Natural killer cell treated with Interleukin-12 subunit alpha and Interleukin-12 subunit beta and Interleukin-15 and Interleukin-18, amount 100 ng/mL, for 72 hours (primary cell): ENCODE data around the gene LYAR. TPM values are rescaled to one million over a fixed set of nuclear protein-coding genes. Genes with fewer than 3 reads are reported as not detected.
"Not testable (repeated sequence)": the region's sequence is repeated elsewhere in the genome, so short reads cannot be mapped to it uniquely, and the experiment has no call there.

ENCODE experiments used
- ATAC-seq, 2 donors: fragments of 150-1000 bp; cut with Tn5 transposase in 1 of 2; sonication (Bioruptor Pico), chemical (Tn5 transposase) in 1 of 2; 2 replicates each; pipeline ENCODE4 v1.10.0; 2021
- DNase-seq: peaks from one replicate; pipeline ENCODE4 v3.0.0; 2022; ENCODE audit warnings: low spot score
- H3K27ac Mint-ChIP-seq, 2 donors: 1 replicate in 1 of 2; 2 replicates in 1 of 2; pipeline ENCODE4 v1.8.0; 2022; ENCODE audit warnings: mixed read lengths in 2 of 2, mild to moderate bottlenecking in 1 of 2, moderate library complexity in 1 of 2
- H3K27me3 Mint-ChIP-seq, 2 donors: 1 replicate in 1 of 2; 2 replicates in 1 of 2; pipeline ENCODE4 v1.8.0; 2022; ENCODE audit warnings: mixed read lengths in 2 of 2
- H3K36me3 Mint-ChIP-seq: one replicate; pipeline ENCODE4 v1.8.0; 2022; ENCODE audit warnings: mixed read lengths
- H3K4me1 Mint-ChIP-seq, 2 donors: 1 replicate in 1 of 2; 2 replicates in 1 of 2; pipeline ENCODE4 v1.8.0; 2022; ENCODE audit warnings: low read depth in 2 of 2, mixed read lengths in 2 of 2, mild to moderate bottlenecking in 1 of 2
- H3K4me3 Mint-ChIP-seq: one replicate; pipeline ENCODE4 v1.8.0; 2022; ENCODE audit warnings: mixed read lengths
- H3K9me3 Mint-ChIP-seq: 2 replicates; pipeline ENCODE4 v1.8.0; 2022; ENCODE audit warnings: mixed read lengths
- total RNA-seq, 2 donors: library from RNA; stranded (reverse); gene quantifications; one replicate each; pipeline ENCODE4 v1.2.3, GENCODE V29; 2022

LYAR gene
- total RNA-seq, 2 donors from 2014 or later, result 39.1 to 59.7 TPM

DNA sequence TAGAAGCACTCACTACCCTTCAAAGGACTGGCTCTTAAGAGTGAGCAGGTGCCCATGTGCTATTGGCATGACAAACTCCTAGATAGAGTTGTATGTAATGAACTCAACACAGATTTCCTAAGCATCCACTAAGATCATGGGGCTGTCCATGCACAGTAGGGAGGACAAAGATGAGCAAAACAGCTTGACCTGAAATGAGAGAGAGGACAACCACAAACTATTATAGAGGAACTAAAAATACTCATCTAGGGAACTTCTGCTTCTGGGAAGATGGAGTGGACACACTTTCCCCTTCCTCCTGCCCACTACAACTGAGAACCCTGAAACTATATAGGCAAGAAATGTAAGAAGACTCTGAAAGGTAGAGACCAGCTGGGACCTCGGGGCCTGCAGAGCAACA, 21.2 kb downstream of the LYAR start:
- DNase-seq, result no peak
- peaks cover 11% of the 10 kb centered on the region for H3K36me3 Mint-ChIP-seq
- ATAC-seq, result peak in 1 of 2 donors; percentile 19
- no peaks in the 10 kb centered on the region for H3K9me3 Mint-ChIP-seq
- peaks cover 50 to 54% of the 10 kb centered on the region in 2 donors for H3K4me1 Mint-ChIP-seq
- H3K27me3 Mint-ChIP-seq, result no peaks in the 10 kb centered on the region
- H3K27ac Mint-ChIP-seq, result peak overlapping the region; percentile 92 to 95
- peak overlapping the region; percentile 85 for H3K4me3 Mint-ChIP-seq

DNA sequence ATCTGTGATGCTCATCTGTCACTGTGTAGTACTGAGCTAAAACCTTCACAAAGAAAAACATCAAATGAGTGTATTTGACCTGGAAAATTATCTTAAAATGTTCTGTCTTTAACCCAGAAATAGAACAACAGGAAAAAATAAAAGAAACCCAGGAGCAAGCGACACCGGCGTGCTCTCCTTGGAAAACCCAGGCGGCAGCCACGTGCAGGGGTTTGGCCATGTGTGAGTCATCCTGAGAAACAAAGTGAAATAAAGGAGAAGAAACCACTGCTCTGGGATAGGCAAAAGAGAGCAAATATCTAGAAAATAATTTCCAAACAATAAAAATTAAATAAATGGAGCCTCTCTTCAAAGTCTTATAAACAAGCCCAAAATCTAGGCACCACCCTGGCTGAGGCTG, 22.0 kb downstream of the LYAR start:
- Mint-ChIP-seq H3K4me3 (peak overlapping the region; percentile 50), H3K27me3 (no peaks in the 10 kb centered on the region), H3K9me3 (no peaks in the 10 kb centered on the region), H3K4me1 (peaks cover 50 to 51% of the 10 kb centered on the region in 2 donors), H3K36me3 (peaks cover 11% of the 10 kb centered on the region), H3K27ac (peak overlapping the region; percentile 86 to 95)
- no peak for DNase-seq
- ATAC-seq, result no peak

DNA sequence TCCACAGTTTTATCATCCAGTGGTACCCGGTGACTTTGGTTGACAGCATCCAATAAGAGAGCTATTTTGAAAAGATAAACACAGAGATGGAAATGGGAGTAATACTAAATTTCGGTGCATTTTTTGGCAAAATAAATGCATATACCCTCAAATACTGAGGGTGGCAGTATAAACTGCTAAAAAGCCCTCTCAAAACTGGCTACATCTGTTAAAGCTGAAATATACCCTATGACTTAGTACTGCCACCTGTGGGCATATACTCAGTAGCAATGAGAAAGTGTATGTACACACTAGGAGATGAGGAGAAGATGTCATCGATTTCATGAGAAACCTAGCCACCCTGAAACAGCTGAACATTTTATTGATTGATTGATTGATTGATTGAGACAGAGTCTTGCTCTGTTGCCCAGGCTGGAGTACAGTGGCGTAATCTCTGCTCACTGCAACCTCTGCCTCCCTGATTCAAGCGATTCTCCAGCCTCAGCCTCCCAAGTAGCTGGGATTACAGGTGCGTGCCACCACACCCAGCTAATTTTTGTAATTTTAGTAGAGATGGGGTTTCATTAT, 29.7 kb downstream of the LYAR start:
- no peak for DNase-seq
- Mint-ChIP-seq H3K9me3 (no peaks in the 10 kb centered on the region), H3K27me3 (no peaks in the 10 kb centered on the region), H3K4me1 (peaks cover 6 to 14% of the 10 kb centered on the region in 2 donors), H3K4me3 (no peak overlapping the region), H3K27ac (peak overlapping the region in 1 of 2 donors; percentile 76), H3K36me3 (no peaks in the 10 kb centered on the region)
- peak; percentile 65 to 76 for ATAC-seq

DNA sequence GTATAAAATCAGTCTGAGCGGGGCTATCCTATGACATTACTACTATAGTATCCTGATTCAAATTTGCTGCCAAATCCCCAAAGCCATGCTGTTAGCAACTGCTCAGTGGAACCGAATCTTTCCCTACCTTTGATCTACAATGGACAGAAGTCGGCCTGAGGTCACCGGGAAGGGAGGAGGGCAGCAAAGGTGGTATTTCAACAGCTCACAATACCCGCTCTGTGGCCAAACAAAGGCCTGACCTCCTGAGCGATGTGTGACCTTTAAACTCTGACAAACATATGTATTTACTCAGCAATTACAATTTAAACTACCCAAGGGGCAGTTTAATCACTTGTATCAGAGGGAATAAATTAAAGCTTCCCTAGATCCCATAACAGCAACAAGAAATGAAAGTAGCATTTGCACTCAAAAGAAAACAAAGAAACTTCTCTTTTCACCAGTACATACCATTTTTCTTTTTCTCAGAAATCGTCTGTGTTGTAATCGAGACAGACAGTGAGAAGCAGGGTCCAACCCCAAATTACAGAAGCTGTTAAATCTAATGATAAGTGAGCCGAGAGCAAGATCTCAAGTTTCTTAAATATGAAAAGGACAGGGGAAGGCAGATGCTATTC, 30.4 kb downstream of the LYAR start:
- no peak for ATAC-seq
- no peaks in the 10 kb centered on the region for H3K27me3 Mint-ChIP-seq
- H3K4me3 Mint-ChIP-seq, result no peak overlapping the region
- H3K36me3 Mint-ChIP-seq, result no peaks in the 10 kb centered on the region
- DNase-seq, result no peak
- peak overlapping the region in 1 of 2 donors; percentile 76 for H3K27ac Mint-ChIP-seq
- peaks cover 6 to 12% of the 10 kb centered on the region in 2 donors for H3K4me1 Mint-ChIP-seq
- no peaks in the 10 kb centered on the region for H3K9me3 Mint-ChIP-seq

DNA sequence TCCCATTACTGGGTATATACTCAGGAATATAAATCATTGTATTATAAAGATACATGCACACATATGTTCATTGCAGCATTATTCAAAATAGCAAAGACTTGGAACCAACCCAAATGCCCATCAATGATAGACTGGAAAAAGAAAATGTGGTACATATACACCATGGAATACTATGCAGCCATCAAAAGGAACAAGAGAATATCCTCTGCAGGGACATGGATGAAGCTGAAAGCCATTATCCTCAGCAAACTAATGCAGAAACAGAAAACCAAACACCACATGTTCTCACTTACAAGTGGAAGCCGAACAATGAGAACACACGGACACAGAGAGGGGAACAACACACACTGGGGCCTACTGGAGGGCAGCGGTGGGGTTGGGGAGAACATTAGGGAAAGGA, 32.2 kb downstream of the LYAR start:
- DNase-seq, H3K4me3 Mint-ChIP-seq, H3K36me3 Mint-ChIP-seq, H3K27me3 Mint-ChIP-seq, H3K27ac Mint-ChIP-seq, ATAC-seq, H3K9me3 Mint-ChIP-seq: not testable (repeated sequence)
- peaks cover 6 to 11% of the 10 kb centered on the region in 2 donors for H3K4me1 Mint-ChIP-seq

DNA sequence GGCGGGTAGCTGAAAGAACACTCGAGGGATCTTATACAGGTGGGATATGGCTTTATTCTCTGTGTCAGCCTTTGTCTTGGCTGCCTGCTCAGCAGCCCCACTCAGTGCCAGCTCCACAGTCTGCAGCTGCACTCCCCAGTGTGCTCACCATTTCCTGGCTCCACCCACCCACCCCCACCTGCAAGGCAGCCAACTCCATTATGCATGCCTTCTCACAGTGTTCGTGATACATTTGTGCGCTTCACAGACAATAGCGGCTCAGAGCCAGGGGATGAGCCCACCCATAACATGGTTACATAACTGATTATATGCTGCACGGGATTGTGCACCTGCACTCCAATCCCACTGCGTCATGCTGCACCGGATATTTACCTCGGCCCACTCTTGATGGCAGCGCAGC, 33.2 kb downstream of the LYAR start:
- DNase-seq, result no peak
- Mint-ChIP-seq H3K4me1 (peaks cover 6 to 8% of the 10 kb centered on the region in 2 donors), H3K36me3 (no peaks in the 10 kb centered on the region), H3K4me3 (no peak overlapping the region), H3K9me3 (no peaks in the 10 kb centered on the region), H3K27me3 (no peaks in the 10 kb centered on the region), H3K27ac (no peak overlapping the region)
- ATAC-seq, result no peak

DNA sequence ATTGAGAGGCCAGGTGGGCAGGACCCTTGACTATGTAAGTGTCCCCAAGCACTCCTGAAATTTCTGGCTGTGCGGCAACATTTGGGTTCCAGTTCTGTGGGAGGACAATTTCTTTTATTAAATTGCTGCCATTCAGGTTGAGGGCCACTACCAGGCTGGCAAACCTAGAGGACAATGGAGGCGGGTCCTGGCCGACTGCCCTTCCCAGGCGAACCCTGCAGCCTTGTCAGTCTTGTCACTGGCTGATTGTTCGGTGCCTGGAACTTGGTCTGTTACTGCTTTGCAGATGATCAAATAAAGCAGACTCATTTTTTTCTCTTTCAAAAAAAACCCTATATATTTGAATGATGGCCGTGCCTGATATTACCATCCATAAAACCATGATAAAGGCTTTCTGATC, 35.3 kb downstream of the LYAR start:
- Mint-ChIP-seq H3K9me3 (no peaks in the 10 kb centered on the region), H3K4me3 (no peak overlapping the region), H3K27me3 (no peaks in the 10 kb centered on the region), H3K36me3 (no peaks in the 10 kb centered on the region), H3K4me1 (peaks cover under 1 to 1% of the 10 kb centered on the region in 2 donors), H3K27ac (no peak overlapping the region)
- ATAC-seq (no peak), DNase-seq (no peak)

DNA sequence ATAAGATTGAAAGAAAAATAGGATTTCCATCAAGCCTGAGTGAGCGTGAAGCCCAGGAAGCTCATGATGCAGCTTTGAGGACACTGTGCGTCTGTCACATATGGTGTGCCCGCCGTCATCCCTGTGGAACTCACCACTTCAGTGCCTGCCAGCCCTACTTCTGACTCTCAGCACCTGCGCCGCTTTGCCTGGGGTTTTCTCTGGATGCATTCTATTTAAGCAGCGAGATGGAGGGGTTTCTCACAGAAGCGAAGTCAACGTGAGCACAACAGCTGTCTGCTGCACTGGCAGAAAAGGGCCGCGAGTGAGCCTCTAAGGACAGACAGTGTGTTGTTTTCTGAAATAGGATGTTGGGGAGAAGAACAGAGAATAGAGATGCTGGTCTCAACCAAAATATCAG, 35.8 kb downstream of the LYAR start:
- H3K9me3 Mint-ChIP-seq, result no peaks in the 10 kb centered on the region
- no peak overlapping the region for H3K27ac Mint-ChIP-seq
- H3K27me3 Mint-ChIP-seq, result no peaks in the 10 kb centered on the region

DNA sequence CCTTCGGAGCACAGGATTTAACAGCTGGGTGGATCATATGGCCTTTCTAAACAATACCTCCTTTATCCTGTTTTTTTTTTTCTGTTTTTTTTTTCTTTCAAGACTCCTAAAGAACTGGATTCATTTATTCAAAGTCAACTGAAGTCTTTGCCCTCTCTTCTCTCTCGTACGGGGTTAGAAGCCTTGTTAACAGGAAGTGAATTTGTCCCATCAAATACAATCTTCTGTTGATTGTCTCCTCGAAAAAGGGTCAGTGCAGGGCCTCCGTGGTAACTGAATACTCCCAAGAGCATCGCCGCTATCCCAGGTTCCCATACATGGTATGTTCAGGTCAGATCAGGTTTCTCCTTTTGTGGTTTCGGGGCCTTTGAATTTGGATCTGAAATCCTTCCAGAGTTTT, 40.1 kb downstream of the LYAR start:
- H3K27ac Mint-ChIP-seq, result no peak overlapping the region
- H3K36me3 Mint-ChIP-seq, result peaks cover 13% of the 10 kb centered on the region
- no peaks in the 10 kb centered on the region for H3K27me3 Mint-ChIP-seq
- H3K9me3 Mint-ChIP-seq, result no peaks in the 10 kb centered on the region
- ATAC-seq (no peak), DNase-seq (no peak)
- H3K4me1 Mint-ChIP-seq, result peaks cover 21 to 31% of the 10 kb centered on the region in 2 donors
- H3K4me3 Mint-ChIP-seq, result peak overlapping the region; percentile 15

More for the DNA sequence above, 35.8 kb downstream of the LYAR start:
- Mint-ChIP-seq H3K4me1 (peaks cover under 1 to 1% of the 10 kb centered on the region in 2 donors), H3K36me3 (no peaks in the 10 kb centered on the region), H3K4me3 (no peak overlapping the region)
- DNase-seq, result no peak
- ATAC-seq, result no peak

DNA sequence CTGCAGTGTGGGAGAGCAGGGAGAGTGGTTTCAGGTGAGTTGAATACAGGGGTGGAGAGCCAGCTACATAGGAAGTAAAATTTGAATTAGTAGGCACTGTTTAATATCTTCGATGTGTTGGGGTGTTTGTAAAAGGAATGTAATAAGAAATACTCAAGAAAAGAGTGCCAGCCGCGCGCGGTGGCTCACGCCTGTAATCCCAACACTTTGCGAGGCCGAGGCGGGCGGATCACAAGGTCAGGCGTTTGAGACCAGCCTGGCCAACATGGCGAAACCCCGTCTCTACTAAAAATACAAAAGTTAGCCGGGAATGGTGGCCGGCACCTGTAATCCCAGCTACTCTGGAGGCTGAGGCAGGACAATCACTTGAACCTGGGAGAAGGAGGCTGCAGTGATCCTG, 40.6 kb downstream of the LYAR start:
- not testable (repeated sequence) for DNase-seq, ATAC-seq, H3K27me3 Mint-ChIP-seq, H3K9me3 Mint-ChIP-seq
- Mint-ChIP-seq H3K36me3 (peaks cover 14% of the 10 kb centered on the region), H3K4me3 (peak overlapping the region; percentile 96), H3K4me1 (peaks cover 22 to 31% of the 10 kb centered on the region in 2 donors), H3K27ac (peak overlapping the region; percentile 98 to 99)

DNA sequence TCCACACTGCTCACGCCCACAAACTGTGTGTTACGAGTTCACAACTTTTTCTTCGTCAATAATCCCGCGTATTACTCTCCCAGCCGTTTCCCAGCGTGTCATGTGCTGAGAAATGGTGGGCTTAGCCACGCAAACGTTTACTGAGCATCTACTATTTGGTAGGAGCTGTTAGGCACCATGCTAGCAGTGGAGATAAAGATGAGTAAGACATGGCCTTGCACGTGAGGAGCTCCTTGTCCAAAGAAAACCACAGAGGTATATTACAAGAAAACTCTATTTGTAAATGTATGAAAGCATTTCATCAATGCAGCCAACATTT, 41.1 kb downstream of the LYAR start:
- Mint-ChIP-seq H3K4me1 (peaks cover 22 to 31% of the 10 kb centered on the region in 2 donors), H3K4me3 (peak overlapping the region; percentile 96), H3K9me3 (no peaks in the 10 kb centered on the region), H3K27ac (peak overlapping the region; percentile 98 to 99), H3K36me3 (peaks cover 16% of the 10 kb centered on the region), H3K27me3 (no peaks in the 10 kb centered on the region)
- DNase-seq, result no peak
- ATAC-seq, result no peak

DNA sequence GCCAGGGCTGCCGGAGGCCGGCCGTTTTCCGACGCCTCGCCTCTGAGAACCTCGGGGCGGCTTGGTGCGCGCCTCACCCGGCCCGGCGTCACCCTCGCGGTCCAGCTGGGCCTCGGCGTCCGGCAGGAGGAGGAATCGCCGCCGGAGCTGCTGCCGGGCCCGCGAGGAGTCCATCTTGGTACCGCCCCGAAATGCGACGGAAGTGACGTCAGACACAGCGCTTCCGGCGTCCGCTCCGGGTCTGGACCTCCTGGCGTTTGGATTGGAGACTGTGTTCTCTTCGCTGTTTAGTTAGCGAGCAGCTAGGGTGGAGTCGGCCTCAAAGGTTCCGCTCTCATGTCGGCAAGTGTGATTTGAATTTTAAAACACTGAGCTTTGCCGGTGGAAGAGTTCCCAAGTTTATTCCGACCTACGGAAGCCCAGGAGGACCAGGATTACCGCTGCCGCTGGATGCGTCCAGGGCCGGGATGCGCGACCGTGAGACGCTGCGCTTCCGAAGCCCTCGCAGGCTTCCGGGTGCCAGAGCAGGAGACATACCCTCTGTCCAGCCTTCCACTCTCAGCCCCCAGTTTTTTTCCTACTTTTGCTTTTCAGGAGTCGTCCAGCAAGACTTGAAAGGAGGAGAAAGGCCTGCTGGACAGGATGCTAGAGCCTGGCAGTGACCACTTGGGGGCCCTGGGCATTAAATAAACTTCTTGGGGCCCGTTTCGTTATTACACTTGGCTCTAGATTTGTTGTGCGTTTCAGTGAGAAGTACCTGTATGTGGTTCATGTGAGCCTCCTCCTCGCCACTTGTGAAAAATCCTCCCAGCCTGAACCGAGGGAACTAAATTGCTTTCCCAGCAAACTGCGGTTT, 41.7 kb downstream of the LYAR start, which contains the start of gene TMEM128:
TSS of gene TMEM128 (minus strand) at position 195 of the 856 bp plus-strand sequence. CDS start at position 174, 21 bp downstream.
- Mint-ChIP-seq H3K4me3 (peak within 1 kb of the TSS; percentile 96), H3K4me1 (peaks cover 26 to 31% of the 10 kb centered on the region in 2 donors), H3K27ac (peak within 1 kb of the TSS; percentile 98 to 99), H3K27me3 (no peaks in the 10 kb centered on the region), H3K9me3 (no peaks in the 10 kb centered on the region), H3K36me3 (peaks cover 22% of the 10 kb centered on the region)
- ATAC-seq (peak; percentile 97 to 99), DNase-seq (peak; percentile 93)

DNA sequence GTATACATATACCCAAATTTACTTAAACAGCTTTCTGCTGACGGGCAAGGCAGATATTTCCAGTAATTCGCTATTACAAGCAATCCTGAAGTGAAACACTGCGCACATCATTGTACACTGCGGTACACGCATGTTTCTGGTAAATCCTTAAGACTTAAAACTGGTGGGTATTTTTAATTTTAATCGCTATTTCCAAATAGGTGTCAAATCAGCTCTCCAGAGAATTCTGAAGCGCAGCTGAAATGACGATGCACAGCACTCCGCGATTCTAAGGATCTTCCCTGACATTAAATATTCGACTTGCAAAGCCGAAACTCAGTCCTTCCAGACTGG, 42.3 kb downstream of the LYAR start:
- no peak for DNase-seq
- ATAC-seq, result peak in 1 of 2 donors; percentile 1
- peaks cover 22% of the 10 kb centered on the region for H3K36me3 Mint-ChIP-seq
- H3K9me3 Mint-ChIP-seq, result no peaks in the 10 kb centered on the region
- H3K4me3 Mint-ChIP-seq, result peak overlapping the region; percentile 96
- H3K27me3 Mint-ChIP-seq, result no peaks in the 10 kb centered on the region
- peak overlapping the region; percentile 98 to 99 for H3K27ac Mint-ChIP-seq
- H3K4me1 Mint-ChIP-seq, result peaks cover 26 to 31% of the 10 kb centered on the region in 2 donors

DNA sequence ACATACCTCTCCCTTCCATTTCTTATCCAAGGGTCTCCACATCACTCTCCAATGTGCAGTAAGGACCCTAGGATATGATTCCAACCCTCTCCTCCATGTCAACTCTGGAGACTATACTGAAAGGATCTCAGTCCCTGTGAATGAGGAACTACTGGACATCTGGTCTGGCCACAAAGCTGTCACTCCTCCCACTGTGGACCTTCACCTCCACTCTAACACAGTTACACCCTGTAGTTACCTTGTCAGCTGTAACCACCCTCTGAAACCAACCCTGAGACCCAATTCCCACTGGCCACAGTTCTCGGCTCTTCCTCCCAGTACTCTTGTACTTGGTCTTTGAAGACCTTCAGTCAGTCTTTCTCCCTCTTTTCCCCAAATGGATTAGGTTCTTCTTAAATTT, 44.8 kb downstream of the LYAR start:
- DNase-seq (no peak), ATAC-seq (no peak)
- H3K27me3 Mint-ChIP-seq, result no peaks in the 10 kb centered on the region
- peaks cover 22% of the 10 kb centered on the region for H3K36me3 Mint-ChIP-seq
- peak overlapping the region in 1 of 2 donors; percentile 7 for H3K27ac Mint-ChIP-seq
- no peak overlapping the region for H3K4me3 Mint-ChIP-seq
- H3K9me3 Mint-ChIP-seq, result no peaks in the 10 kb centered on the region
- H3K4me1 Mint-ChIP-seq, result peaks cover 26 to 31% of the 10 kb centered on the region in 2 donors
